ENCODE measurements around the gene PUM2. TPM values are rescaled to one million over a fixed set of nuclear protein-coding genes. Genes with fewer than 3 reads are reported as not detected.

The PUM2 gene
- polyA plus RNA-seq, 1 of the 3 experiments (the other 2 are of a cell fraction): 19.7 TPM

- POLR2A ChIA-PET: no interaction called here
- 94% methylated on average over 5 of the region's 5 CpGs for WGBS (ENCODE audit: low lambda C conversion rate)
- DNase-seq: no peak
- Histone ChIP-seq H3K79me2 (ENCODE audit: insufficient read depth) (peaks cover 100% of the 10 kb centered on the region), H3K27ac (ENCODE audit: low read depth in 2 of 2, low read length in 1 of 2) (no peak overlapping the region), H3K9ac (no peak overlapping the region), H4K20me1 (ENCODE audit: insufficient read depth) (peaks cover 100% of the 10 kb centered on the region), H3K9me2 (no peaks in the 10 kb centered on the region), H3K4me1 (ENCODE audit: control insufficient read depth in 1 of 2, insufficient read depth in 2 of 2, low read depth in 1 of 2, low read length in 1 of 2) (peaks cover 0 to 6% of the 10 kb centered on the region in 2 experiments; a peak in 2 of 4 replicates), H2AFZ (ENCODE audit: low read depth) (no peak overlapping the region), H3K36me3 (replicated peaks in 1 of 2; ENCODE audit: control insufficient read depth in 1 of 2, insufficient read depth in 2 of 2, low read length in 1 of 2) (peaks cover 6 to 27% of the 10 kb centered on the region in 2 experiments), H3K9me3 (no peaks in the 10 kb centered on the region), H3F3A (replicated peaks; ENCODE audit: insufficient read depth) (peaks cover 10% of the 10 kb centered on the region), H3K4me3 (ENCODE audit: low read depth in 2 of 2, low read length in 1 of 2) (no peak overlapping the region), H3K27me3 (ENCODE audit: insufficient read depth) (no peaks in the 10 kb centered on the region), H3K4me2 (no peak overlapping the region)
- no peak for TF ChIP-seq GABPA (IDR thresholded peaks at IDR 0.05; ENCODE audit: low read depth)
- no peak for TF ChIP-seq FOSL2 (IDR thresholded peaks at IDR 0.05; ENCODE audit: borderline replicate concordance, low read depth)
- TF ChIP-seq YY1 (IDR thresholded peaks at IDR 0.05; ENCODE audit: low read depth): no peak
- no peak for TF ChIP-seq ELF1 (IDR thresholded peaks at IDR 0.05)
- CTCF ChIA-PET: interaction anchor here (1.3 to 11.5 kb wide), 2 partner anchors 8 to 43 kb away, joined by 3 to 128 read pairs; no protein-coding TSS in a partner anchor
Observed at GRCh38 chr2:20334605-20335203, 15.9 kb downstream of the PUM2 start.

- Histone ChIP-seq H3K4me2 (no peak overlapping the region), H3K36me3 (replicated peaks in 1 of 2; ENCODE audit: control insufficient read depth in 1 of 2, insufficient read depth in 2 of 2, low read length in 1 of 2) (peaks cover 8 to 21% of the 10 kb centered on the region in 2 experiments), H3K27ac (ENCODE audit: low read depth in 2 of 2, low read length in 1 of 2) (no peak overlapping the region), H3K79me2 (ENCODE audit: insufficient read depth) (peaks cover 100% of the 10 kb centered on the region), H2AFZ (ENCODE audit: low read depth) (no peak overlapping the region), H3K9me3 (no peaks in the 10 kb centered on the region), H3K9me2 (no peaks in the 10 kb centered on the region), H3K27me3 (ENCODE audit: insufficient read depth) (no peaks in the 10 kb centered on the region), H3K4me3 (ENCODE audit: low read depth in 2 of 2, low read length in 1 of 2) (no peak overlapping the region), H3F3A (replicated peaks; ENCODE audit: insufficient read depth) (peaks cover 11% of the 10 kb centered on the region), H3K4me1 (ENCODE audit: control insufficient read depth in 1 of 2, insufficient read depth in 2 of 2, low read depth in 1 of 2, low read length in 1 of 2) (peaks cover 0 to 6% of the 10 kb centered on the region in 2 experiments; a peak in 2 of 4 replicates), H4K20me1 (ENCODE audit: insufficient read depth) (peaks cover 100% of the 10 kb centered on the region), H3K9ac (no peak overlapping the region)
- 95% methylated on average over 4 of the region's 4 CpGs for WGBS (ENCODE audit: low lambda C conversion rate)
- POLR2A ChIA-PET: no interaction called here
- TF ChIP-seq FOXJ3 (CRISPR knock-in tag; IDR thresholded peaks at IDR 0.05) (no peak), RCOR1 (IDR thresholded peaks at IDR 0.05; ENCODE audit: low read length) (no peak), TAF1 (IDR thresholded peaks at IDR 0.05; ENCODE audit: borderline replicate concordance, low read depth, low read length) (no peak), GATA2 (CRISPR knock-in tag; IDR thresholded peaks at IDR 0.05) (no peak), IRF3 (IDR thresholded peaks at IDR 0.05; ENCODE audit: low read depth, low read length) (no peak), ZBTB33 (IDR thresholded peaks at IDR 0.05; ENCODE audit: borderline replicate concordance, low read depth) (no peak)
- CTCF ChIA-PET: interaction anchor here (1.3 to 11.5 kb wide), 2 partner anchors 7 to 42 kb away, joined by 3 to 128 read pairs; no protein-coding TSS in a partner anchor
- no peak for DNase-seq
Observed at GRCh38 chr2:20333738-20334137, 16.9 kb downstream of the PUM2 start.

All from SK-N-SH (cell line).